ENCODE results near the gene AADACL2.

DNA sequence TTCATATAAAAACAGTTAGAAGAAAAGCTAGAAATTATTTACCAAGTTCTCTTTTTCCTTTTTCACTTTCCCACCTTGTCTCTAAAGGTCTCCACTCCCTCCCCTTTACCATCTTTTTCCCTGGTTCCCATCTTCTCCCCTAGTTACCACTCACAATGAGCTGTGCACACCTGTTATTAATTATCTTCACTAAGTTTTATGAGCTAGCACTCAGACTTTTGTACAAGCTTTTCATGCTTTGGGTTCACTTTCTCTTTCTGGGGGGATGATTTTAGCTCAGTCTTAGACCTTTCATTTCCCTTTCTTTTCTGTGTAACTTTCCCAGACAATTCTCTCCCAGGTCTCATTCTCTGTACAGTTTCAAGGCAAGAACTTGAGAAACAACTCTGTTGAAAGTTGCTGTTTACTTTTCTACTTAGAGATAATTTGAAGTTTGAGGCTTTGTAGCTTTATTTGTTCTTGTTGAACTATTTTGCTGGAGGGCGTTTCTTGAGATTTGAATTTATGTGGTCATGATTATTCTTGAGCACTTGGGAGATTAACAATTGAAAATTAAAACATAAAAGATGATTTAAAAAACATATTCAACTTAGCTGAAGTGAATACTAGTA lies 56.2 kb downstream of the AADACL2 start:
- TF ChIP-seq, protein P1, sequence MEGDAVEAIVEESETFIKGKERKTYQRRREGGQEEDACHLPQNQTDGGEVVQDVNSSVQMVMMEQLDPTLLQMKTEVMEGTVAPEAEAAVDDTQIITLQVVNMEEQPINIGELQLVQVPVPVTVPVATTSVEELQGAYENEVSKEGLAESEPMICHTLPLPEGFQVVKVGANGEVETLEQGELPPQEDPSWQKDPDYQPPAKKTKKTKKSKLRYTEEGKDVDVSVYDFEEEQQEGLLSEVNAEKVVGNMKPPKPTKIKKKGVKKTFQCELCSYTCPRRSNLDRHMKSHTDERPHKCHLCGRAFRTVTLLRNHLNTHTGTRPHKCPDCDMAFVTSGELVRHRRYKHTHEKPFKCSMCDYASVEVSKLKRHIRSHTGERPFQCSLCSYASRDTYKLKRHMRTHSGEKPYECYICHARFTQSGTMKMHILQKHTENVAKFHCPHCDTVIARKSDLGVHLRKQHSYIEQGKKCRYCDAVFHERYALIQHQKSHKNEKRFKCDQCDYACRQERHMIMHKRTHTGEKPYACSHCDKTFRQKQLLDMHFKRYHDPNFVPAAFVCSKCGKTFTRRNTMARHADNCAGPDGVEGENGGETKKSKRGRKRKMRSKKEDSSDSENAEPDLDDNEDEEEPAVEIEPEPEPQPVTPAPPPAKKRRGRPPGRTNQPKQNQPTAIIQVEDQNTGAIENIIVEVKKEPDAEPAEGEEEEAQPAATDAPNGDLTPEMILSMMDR (IDR thresholded peaks at IDR 0.05) = no peak
- TF ChIP-seq POLR2A (IDR thresholded peaks at IDR 0.05) = no peak

All from heart left ventricle (tissue), 13 donors.